ENCODE results near the gene KIFBP.
A peak's percentile ranks its signal among the peaks of the same experiment; 100 is the strongest.
"Not testable (repeated sequence)": the region's sequence is repeated elsewhere in the genome, so short reads cannot be mapped to it uniquely, and the experiment has no call there.

KIFBP gene

DNA sequence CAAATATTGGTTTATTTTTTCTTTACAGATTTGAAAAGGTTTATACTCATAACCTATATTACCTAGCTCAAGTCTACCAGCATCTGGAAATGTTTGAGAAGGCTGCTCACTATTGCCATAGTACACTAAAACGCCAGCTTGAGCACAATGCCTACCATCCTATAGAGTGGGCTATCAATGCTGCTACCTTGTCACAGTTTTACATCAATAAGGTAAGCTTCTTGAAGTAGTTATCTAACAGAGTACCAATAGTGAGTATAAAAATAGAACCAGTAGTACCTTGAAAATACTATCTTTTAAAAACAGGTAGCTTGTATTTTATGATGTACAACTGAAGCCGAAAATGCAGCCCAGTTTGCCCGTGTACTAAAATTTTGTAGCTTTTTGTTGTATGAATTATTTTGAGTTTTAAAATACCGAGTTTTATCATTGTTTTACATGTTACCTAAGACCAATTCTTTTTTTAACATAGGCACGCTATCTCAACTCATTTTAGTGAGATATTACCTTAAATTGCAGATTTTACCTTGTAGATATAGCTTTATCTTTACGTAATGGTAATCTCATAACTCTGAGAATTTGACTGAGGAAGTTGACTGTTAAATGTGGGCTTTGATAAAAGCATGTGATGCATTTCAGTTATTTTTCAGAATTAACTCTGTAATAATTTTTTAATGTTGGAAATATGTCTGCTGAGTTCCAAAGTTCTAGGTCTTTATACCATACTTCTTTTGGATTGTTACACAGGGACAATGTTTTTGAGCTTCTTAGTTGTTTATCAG lies 17.3 kb downstream of the KIFBP start:
- no peak for DNase-seq

DNA sequence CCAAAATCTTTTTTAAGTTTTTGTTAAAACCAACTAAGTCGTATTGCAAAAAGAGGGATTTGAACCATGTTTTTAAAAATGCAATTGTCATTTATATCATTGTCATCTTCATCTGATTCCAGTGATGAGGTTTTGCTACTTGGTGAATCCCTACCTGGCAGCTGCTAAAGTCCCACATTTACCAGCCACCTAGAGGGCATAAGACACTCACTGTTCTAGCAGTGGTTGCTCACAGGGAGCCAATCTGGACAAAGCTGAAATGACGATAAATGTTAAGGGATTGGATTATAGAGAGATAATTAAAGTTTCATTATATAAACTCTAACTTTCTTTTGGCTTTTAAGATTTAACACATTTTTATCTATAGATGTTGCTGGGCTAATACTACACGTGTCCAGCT lies 18.7 kb downstream of the KIFBP start:
- DNase-seq = no peak

DNA sequence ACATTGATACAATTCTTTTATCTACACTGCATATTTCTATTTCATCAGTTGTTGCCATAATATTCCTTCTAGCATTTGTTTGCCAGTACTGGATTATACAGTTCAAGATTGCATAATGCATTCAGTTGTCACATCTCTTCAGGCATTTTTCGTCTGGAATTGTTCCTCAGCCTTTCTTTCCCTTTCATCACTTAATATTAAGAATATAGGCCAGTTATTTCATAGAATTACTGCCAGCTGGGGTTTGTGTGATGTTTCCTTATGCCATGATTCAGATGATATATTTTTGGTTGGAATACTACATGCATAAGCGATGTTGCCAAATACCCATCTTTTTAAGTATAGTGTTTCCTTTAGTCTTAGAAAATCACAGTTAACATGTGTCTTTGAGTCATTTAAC lies 20.8 kb downstream of the KIFBP start:
- DNase-seq = no peak

DNA sequence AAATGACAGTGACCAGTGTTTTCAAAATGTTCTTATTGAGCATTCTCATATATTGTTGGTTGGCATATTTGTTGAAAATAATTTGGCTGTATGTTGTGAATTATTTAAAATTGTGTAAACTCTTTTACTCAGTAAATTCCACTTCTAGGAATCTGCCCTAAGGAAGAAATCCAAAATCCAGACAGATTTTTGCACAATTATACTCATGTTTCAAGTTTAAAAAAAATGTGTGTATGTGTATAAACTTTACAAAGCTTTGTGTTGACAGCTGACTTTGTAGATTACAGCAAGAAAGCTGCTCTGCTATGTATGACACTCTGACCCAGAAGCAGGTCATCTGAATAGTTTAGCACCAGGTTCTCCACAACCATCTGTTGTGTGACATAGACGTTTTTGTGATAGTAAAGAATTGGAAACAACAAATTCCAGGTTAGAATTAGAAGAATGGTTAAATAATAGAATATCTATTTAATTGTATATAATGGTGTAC lies 21.6 kb downstream of the KIFBP start:
- no peak for DNase-seq

DNA sequence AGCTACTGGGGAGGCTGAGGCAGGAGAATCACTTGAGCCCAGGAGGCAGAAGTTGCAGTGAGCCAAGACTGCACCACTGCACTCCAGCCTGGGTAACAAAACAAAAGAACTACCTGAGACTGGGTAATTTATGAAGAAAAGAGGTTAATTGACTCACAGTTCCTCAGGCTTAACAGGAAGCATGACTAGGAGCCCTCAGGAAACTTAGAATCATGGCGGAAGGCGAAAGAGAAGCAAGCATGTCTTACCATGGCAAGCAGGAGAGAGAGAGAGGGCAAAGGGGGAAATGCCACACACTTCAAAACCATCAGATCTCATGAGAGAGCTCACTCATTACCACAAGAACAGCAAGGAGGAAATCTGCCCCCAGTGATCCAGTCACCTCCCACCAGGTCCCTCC lies 24.2 kb downstream of the KIFBP start:
- DNase-seq = peak in 1 of 2 donors; percentile 35

DNA sequence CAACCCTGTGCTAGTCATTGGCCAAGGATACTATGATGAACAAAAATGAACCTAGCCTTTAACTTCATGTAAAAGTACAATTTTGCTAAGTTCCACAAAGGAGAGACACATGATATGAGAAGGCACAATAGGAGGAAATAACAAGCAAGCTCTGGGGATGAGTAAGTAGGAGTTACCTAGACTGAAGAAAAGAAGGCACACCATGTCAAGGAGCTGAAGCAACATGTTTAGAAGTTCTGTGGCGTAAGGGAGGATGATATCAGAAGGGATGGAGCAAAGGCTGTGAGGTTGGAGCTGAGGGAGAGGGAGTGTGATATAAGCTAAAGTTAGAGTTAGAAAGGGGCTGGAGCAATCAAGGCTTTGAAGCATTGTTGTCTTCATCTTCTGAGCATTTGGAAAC lies 25.6 kb downstream of the KIFBP start:
- no peak for DNase-seq

DNA sequence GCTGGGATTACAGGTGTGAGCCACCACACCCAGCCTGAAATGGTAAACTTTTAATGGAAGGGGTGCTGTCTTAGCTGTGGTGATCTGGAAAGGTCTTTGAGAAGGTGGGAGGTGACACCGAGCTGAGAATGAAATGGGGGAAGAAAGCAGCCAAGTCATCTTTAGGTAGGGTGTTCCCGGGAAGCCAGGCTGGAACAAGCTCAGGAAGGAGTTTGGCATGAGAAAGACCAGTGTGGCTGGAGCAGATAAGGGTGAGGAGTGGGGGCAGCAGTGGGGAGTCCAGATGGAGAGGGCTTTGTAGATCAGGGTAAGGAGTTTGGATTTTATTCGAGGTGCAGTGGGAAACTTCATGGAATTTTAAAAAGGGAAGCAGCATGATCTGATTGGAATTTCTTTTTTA lies 30.0 kb downstream of the KIFBP start:
- DNase-seq = no peak

DNA sequence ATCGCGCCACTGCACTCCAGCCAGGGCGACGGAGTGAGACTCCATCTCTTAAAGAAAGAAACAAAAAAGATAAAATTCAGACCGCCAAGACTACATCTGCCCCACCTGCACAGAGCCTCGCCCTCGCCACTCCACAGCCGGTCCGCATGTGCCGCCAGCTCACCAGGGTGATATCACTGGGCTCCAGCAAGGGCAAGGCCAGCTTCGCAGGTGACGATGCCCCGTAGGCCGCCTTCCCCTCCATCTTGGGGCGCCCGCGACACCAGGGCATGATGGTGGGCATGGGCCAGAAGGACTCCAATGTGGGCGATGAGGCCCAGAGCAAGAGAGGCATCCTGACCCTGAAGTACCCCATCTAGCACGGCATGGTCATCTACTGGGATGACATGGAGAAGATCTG lies 34.0 kb downstream of the KIFBP start:
- no peak for DNase-seq

DNA sequence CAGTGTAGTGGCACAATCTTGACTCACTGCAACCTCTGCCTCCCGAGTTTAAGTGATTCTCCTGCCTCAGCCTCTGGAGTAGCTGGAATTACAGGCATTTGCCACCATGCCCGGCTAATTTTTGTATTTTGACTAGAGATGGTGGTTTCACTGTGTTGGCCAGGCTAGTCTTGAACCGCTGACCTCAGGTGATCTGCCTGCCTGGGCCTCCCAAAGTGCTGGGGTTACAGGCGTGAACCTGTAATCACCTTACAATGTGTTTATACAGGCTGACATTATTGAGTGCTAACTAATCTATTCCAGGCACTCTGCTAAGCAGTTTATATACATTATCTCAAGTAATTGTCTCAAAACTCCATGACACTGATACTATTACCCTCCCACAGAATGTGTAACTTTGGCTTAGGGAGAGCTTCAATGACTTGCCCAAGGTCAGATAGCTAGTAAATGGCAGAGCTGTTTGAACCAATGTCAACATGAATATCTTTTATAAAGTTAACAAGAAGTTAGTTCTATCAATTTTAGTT lies 36.8 kb downstream of the KIFBP start:
- DNase-seq = no peak

DNA sequence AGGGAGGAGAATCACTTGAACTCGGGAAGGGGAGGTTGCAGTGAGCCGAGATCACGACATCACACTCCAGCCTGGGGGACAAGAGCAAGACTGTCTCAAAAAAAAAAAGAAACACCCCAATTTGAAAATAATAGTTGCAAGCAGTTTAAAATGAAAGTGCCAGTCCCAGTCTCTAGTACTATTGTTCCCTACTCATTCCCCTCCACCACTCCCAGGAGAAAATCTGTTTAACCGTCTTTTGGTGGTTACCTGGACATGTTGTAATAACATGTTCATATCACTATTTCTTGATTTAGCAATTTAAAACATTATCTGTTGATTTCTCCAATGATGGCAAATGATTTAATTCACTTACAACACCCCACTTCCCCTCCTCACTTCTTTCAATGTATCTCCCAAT lies 44.7 kb downstream of the KIFBP start:
- no peak for DNase-seq

DNA sequence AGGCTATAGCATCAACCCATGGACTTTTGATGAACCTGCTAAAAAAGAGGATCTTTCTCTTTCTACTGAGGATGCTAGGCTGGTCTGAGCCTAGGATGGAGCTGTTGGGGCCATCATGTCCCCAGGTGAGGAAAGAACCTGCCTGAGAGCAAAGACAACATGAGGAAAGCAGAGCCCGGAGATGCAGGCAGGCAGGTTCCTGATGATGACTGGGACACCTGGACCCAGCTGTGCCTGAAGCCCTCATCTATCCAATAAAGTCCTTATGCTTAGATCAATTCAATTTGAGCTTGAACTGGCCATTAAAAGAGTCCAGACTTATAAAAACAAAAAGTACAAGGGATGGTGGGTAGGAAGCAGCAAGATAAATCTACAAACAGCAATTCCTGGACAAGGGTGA lies 48.9 kb downstream of the KIFBP start:
- no peak for DNase-seq

DNA sequence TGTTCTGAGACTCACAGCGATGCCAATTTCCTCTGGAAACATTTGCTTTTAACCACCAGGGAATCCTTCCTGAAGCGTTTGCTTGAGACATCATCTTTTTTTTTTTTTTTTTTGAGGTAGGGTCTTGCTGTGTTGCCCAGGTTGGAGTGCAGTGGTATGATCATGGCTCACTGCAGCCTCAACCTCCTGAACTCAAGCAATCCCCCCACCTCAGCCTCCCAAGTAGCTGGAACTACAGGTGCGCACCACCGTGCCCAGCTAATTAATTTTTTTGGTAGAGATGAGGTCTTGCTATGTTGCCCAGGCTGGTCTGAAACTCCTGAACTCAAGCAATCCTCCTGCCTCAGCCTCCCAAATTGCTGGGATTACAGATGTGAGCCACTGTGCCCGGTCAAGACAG lies 52.3 kb downstream of the KIFBP start:
- DNase-seq = not testable (repeated sequence)

DNA sequence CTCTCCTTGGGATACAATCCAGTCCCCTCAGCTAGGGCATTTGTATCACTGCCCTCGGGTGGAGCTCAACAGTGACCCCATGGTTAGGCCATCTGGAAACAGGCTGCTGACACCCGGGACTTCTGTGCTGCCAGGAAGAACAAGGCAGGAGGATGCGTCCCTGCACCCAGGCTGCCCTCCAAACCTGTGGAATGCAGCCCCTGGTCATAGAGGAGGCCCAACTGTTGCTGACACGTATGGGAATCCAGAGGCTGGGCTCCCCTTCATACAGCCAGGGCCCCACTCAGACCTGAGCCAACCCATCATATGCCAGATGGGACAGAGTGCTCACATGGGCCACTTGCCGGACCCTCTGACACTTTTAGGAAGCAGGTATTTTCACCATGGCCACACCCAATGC lies 53.8 kb downstream of the KIFBP start:
- no peak for DNase-seq

DNA sequence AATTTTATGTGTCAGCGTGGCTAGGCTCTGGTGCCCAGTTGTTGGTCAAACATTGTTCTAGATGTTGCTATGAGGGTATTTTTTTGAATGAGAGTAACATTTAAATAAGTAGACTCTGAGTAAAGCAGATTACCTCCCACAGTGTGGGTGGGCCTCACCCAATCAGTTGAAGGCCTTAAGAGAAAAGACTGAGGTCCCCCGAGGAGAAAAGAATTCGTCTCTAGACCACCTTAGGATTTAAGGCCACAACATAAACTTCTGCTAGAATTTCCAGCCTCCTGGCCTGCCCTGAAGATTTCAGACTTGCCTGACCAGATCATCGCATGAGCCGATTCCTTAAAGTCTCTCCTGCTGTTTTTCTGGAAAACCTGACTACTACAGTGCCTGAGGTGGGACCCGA lies 54.2 kb downstream of the KIFBP start:
- no peak for DNase-seq

DNA sequence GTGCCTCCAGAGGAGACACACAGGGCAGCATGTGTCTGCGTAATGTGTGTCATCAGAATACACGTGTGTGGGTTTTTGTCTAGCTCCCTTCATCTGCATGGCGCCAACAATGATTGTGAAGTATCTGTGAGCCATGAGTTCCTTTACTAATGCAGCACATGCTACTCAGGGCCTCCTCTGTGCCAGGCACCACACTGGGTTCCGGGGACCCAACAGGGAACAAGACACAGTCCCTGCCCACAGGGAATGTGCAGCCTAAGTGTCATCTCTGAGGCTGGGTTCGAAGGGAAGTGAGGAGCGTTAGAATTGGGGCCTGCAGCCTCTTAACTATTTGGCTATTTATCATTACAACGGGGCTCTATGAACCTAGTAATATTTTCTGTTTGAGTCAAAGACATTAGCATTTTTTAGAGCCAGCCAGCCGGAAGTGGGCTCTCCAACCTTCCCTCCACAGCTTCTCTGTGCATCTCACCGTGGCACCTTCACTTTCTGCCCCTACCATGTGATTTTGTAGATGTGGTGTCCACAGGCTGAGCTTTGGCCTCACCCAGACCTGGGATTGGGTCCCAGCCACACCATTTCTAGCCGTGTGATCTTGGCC lies 55.4 kb downstream of the KIFBP start:
- no peak for DNase-seq

DNA sequence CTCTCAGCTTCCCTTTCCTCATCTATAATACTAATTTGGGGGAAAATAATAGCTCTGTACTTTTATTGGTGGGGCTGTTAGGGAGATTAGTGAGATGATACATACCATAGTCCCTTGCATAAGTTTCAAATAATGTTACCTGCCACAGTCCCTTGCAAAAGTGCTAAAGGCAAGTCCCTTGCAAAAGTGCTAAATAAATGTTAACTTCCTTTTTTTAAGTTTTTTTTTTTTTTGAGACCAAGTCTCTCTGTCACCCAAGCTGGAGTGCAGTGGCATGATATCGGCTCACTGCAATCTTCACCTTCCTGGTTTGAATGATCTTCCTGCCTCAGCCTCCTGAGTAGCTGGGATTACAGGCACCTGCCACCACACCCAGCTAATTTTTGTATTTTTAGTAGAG lies 55.9 kb downstream of the KIFBP start:
- DNase-seq = peak in 1 of 2 donors; percentile 25

DNA sequence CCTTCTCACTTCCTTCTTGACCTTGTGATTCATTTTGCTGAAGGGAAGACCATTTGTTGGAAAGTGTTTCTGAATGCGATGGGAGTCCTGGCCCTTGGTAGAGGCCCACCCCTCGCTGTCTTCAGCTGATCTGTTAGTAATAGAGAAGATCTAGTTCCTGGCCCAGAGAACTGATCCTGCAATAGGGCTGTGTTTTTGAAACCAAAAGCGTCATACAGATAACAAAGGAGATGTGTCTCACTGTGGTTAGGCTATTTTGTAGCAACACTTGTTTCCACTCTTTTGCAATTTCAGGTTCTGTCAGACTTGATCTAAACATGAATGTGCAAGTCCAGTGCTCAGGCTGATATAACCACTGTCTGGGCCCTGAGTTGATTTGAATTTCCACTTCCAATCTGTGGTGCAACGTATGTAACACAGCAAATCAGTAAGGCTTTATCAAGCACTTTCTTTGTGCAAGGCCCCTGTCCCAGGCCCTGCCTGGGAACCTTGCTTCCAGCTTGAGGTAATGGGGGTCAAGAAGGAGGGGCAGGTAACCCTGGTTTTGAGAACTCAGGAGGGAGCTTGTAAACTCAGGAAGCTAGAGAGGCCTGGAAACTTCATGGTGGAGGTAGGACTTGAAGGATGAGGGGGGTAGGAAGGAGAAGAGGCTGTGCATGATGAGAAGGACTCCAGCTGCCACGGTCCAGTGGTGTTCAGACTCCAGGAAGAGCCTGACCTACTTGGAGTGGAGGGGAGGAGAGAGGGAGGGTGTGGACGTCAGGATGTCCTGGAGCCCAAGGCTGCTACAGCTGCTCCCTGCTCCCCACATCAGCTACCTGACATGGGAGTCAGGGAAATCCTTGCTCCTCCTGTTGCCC lies 57.1 kb downstream of the KIFBP start:
- DNase-seq = peak; percentile 5 to 28

DNA sequence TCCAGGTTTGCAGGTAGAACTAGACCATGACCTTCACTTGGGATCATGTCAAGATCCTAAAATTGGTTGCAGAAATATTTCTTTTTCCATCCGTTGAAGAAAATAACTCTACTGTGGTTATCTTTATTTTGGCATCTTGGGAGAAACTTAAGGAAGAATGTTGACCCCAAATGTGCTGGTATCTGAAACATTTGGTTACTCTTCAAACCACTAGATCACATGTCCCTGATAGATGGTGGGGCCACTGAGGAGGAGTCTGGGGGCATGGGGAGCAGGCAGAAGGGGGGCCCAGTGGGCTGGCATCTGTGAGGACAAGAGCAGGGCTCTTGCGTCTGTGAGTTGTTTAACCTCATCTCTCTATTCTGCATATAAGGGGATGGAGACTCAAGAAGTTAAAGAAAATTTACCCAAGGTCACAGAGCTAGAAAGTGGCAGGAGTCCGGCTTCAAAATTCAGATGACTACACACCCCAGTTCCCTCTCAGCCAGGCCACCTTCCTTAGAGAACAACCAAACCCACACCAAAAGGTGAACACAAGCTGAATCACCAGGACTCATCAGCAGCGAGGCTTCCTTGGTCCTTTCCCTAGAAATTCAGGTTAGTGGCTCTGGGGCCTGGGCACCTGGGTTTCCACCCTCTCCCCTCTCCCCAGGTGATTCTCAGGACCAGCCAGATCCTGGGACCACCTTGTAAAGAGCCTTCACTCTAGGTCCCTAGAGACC lies 58.7 kb downstream of the KIFBP start:
- no peak for DNase-seq

DNA sequence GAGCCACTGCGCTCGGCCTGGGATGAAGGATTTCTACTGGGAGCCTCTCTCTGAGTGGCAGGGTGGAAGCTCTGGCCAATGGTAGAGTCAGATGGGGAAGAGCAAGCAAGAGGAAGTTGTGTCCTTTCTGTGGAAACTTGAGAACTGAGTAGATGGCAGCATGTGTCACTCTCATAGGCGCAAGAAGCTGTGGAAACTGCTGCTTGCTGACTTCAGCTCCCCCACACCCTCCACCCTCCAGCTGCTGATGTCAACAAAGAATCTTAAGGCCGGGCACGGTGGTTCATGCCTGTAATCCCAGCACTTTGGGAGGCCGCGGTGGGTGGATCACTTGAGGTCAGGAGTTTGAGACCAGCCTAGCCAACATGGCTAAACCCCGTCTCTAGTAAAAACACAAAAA lies 59.5 kb downstream of the KIFBP start:
- DNase-seq = peak; percentile 19 to 85

DNA sequence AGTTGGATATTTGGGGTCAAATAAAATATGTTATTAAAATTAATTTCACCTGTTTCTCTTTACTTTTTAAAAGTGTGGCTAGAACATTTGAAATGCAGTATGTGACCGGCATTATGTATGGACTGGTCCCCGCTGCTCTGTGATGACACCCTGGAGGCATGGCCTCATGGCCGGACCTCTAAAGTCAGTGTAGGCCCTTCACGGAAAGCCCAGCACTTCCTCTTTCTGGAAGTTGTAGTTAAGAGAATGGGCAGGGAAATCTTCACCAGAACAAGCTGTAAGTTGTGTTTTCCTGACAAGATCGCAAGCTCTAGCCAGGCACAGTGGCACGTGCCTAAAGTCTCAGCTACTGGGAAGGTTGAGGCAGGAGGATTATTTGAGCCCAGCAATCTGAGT lies 61.0 kb downstream of the KIFBP start:
- no peak for DNase-seq

DNA sequence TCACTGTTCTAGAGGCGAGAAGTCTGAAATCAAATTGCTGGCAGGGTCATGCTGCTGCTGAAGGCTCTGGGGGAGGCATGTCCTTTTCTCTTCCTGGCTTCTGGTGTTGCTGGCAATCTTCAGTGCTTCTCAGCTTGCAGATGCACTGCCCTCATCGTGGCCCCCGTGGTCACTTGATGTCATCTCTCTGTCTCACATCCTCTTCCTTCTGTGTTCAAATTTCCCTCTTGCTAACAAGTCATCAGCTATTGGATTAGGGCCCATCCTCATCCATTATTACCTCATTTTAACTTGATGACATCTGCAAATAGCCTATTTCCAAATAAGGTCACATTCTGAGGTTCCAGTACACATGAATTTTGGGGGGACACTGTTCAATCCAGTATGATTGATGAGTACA lies 62.7 kb downstream of the KIFBP start:
- peak in 1 of 2 donors; percentile 25 for DNase-seq

DNA sequence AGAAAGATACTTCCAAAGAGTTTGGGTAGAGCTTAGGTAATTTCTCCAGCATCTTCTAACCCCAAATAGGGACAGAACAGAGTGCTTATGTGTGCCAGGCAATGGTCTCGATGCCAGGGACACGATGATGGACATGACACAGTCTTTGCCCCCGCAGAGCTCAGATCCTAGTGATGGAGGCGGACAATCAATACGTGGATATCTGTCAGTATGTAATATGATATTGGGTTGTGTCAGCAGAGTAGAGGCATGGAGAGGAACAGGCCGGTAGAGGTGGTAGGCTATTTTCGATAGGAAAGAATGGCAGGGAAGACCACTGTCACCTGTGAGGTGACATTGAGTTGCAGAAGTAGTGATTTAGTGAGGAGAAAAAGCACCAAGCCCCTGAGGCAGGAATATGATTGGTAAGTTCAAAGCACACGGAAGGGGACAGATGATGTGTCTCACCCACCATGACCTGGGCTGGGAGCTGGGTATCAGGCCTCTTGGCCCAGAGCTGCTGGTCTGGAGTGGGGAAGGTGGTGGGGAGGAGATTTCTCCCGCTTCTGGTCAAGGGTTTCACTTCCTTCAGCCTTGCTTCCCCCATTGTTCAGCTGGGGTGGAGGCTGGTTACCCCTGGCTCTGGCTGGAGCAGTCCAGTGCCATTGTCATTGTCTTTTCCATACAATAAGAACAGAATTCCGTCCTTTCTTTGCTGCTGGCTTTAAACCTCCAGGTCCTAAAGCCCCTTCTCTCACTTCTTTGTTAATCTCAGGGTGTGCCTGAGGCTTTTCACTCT lies 63.3 kb downstream of the KIFBP start:
- DNase-seq = no peak

Measured in bone marrow (tissue), 2 donors.